Fibroblast of gingiva (primary cell): ENCODE results near the gene AP1S1.
"Not testable (repeated sequence)": the region's sequence is repeated elsewhere in the genome, so short reads cannot be mapped to it uniquely, and the experiment has no call there.

Source experiments
- DNase-seq: peaks from one replicate; pipeline ENCODE4 v3.0.0-alpha.2; 2011; ENCODE audit warnings: low read depth

AP1S1 gene

GRCh38 chr7:101171442-101171837 lies 17.2 kb downstream of the AP1S1 start:
- no peak for DNase-seq

- no peak for DNase-seq
Observed at GRCh38 chr7:101172005-101172853, 18.0 kb downstream of the AP1S1 start.

- peak; percentile 79 for DNase-seq
Observed at GRCh38 chr7:101172854-101173751, 18.8 kb downstream of the AP1S1 start.

GRCh38 chr7:101173752-101174244 lies 19.5 kb downstream of the AP1S1 start:
- DNase-seq = no peak

- no peak for DNase-seq
Observed at GRCh38 chr7:101174322-101174854, 20.1 kb downstream of the AP1S1 start.

- DNase-seq = no peak
Observed at GRCh38 chr7:101175664-101176063, 21.4 kb downstream of the AP1S1 start.

- no peak for DNase-seq
Observed at GRCh38 chr7:101177644-101178043, 23.4 kb downstream of the AP1S1 start.

GRCh38 chr7:101179117-101179516 lies 24.8 kb downstream of the AP1S1 start:
- DNase-seq = no peak

GRCh38 chr7:101179713-101180112 lies 25.4 kb downstream of the AP1S1 start:
- no peak for DNase-seq

- no peak for DNase-seq
Observed at GRCh38 chr7:101180130-101180755, 26.0 kb downstream of the AP1S1 start, which contains the start of gene NAT16. Gene NAT16 (minus strand): TSS chr7:101180293. CDS start chr7:101174807, 5,486 bp downstream.

- DNase-seq = no peak
Observed at GRCh38 chr7:101185258-101185839, 31.1 kb downstream of the AP1S1 start.

GRCh38 chr7:101186194-101186593 lies 31.9 kb downstream of the AP1S1 start:
- DNase-seq = no peak

GRCh38 chr7:101186844-101187428 lies 32.7 kb downstream of the AP1S1 start:
- DNase-seq = no peak

GRCh38 chr7:101189109-101189508 lies 34.8 kb downstream of the AP1S1 start:
- DNase-seq = no peak

GRCh38 chr7:101195884-101196283 lies 41.6 kb downstream of the AP1S1 start:
- DNase-seq = no peak

- no peak for DNase-seq
Observed at GRCh38 chr7:101197991-101198390, 43.7 kb downstream of the AP1S1 start.

GRCh38 chr7:101198476-101198875 lies 44.2 kb downstream of the AP1S1 start:
- DNase-seq = no peak

GRCh38 chr7:101199522-101199921 lies 45.2 kb downstream of the AP1S1 start:
- DNase-seq = not testable (repeated sequence)

- DNase-seq = no peak
Observed at GRCh38 chr7:101200504-101200861, 46.2 kb downstream of the AP1S1 start.

GRCh38 chr7:101200862-101201599 lies 46.8 kb downstream of the AP1S1 start, which contains the start of gene MOGAT3:
Gene MOGAT3 (minus strand): TSS chr7:101201036. CDS start chr7:101200854, 182 bp downstream.
- no peak for DNase-seq
